B cell (primary cell): ENCODE measurements around the gene MSL1. TPM values are rescaled to one million over a fixed set of nuclear protein-coding genes. Genes with fewer than 3 reads are reported as not detected.

ENCODE experiments used
- ATAC-seq: fragments of 200-7000 bp; cut with Tn5 transposase; one replicate; pipeline ENCODE4 v1.10.0; 2021; ENCODE audit warnings: low read depth, mild to moderate bottlenecking, moderate number of reproducible peaks, moderate library complexity
- CTCF ChIA-PET: fragments of 350-600 bp; sonication (Branson Sonifier 250); formaldehyde crosslinking; loops from one replicate; lab custom pipeline; 2021; ENCODE audit warnings: antibody characterized with exemption, inconsistent platforms; lab: Charles Lee
- POLR2A ChIA-PET: fragments of 350-600 bp; sonication (Branson Sonifier 250); formaldehyde crosslinking; loops from one replicate; lab custom pipeline; 2021; ENCODE audit warnings: antibody characterized with exemption; lab: Charles Lee
- DNase-seq: peaks from one replicate; pipeline ENCODE4 v3.0.0; 2013
- H2AFZ ChIP-seq: 2 replicates; pipeline ENCODE4 v1.6.1; 2012; ENCODE audit warnings: mild to moderate bottlenecking, low read depth, low read length; ENCODE audit not compliant: insufficient read depth, poor library complexity, severe bottlenecking
- H3K27ac ChIP-seq, 2 donors: 1 replicate in 1 of 2; 2 replicates in 1 of 2; pipeline ENCODE4 v1.5.1; 2012 to 2013; ENCODE audit warnings: low read length in 2 of 2, mild to moderate bottlenecking in 2 of 2, moderate library complexity in 1 of 2
- H3K27me3 ChIP-seq, 4 experiments: fragments of 200-600 bp in 1 of 4; sonication (generic) in 1 of 4; replicated peaks in 1 of 4; 1 replicate in 2 of 4; 2 replicates in 2 of 4; pipeline versions ENCODE4 v1.6.1 to v1.7.0; 2013 to 2016; ENCODE audit warnings: low read length in 3 of 4, mild to moderate bottlenecking in 2 of 4, mixed read lengths in 1 of 4, moderate library complexity in 1 of 4; ENCODE audit not compliant: insufficient read depth in 4 of 4, control insufficient read depth in 3 of 4; ENCODE audit errors: control extremely low read depth in 1 of 4
- H3K36me3 ChIP-seq, 2 experiments: replicated peaks in 1 of 2; 1 replicate in 1 of 2; 2 replicates in 1 of 2; pipeline versions ENCODE4 v1.6.1 to v1.7.1; 2013; ENCODE audit warnings: low read length in 1 of 2; ENCODE audit not compliant: insufficient read depth in 2 of 2, control insufficient read depth in 1 of 2; ENCODE audit errors: control extremely low read depth in 1 of 2, extremely low read depth in 1 of 2
- H3K4me1 ChIP-seq, 2 donors: fragments of 200-600 bp in 1 of 2; sonication (generic) in 1 of 2; 1 replicate in 1 of 2; 2 replicates in 1 of 2; pipeline versions ENCODE4 v1.5.1 to v1.6.1; 2013 to 2017; ENCODE audit warnings: low read length in 2 of 2; ENCODE audit not compliant: control insufficient read depth in 2 of 2, insufficient read depth in 2 of 2
- H3K4me2 ChIP-seq: replicated peaks from 2 replicates; pipeline ENCODE3; 2012; ENCODE audit warnings: mild to moderate bottlenecking, low read depth, low read length; ENCODE audit not compliant: poor library complexity, severe bottlenecking
- H3K4me3 ChIP-seq, 5 experiments: fragments of 200-600 bp in 1 of 5; sonication (generic) in 1 of 5; 1 replicate in 3 of 5; 2 replicates in 2 of 5; pipeline versions ENCODE4 v1.5.1 to v1.7.0; 2011 to 2016; ENCODE audit warnings: low read length in 4 of 5, mild to moderate bottlenecking in 4 of 5, low read depth in 2 of 5, control low read depth in 1 of 5, moderate library complexity in 1 of 5; ENCODE audit not compliant: insufficient read depth in 1 of 5; ENCODE audit errors: control extremely low read depth in 1 of 5, extremely low read depth in 1 of 5
- H3K79me2 ChIP-seq: fragments of 200-600 bp; sonication (generic); one replicate; pipeline ENCODE4 v1.6.0; 2016; ENCODE audit warnings: low read length; ENCODE audit not compliant: control insufficient read depth, insufficient read depth
- H3K9ac ChIP-seq: fragments of 200-600 bp; sonication (generic); 2 replicates; pipeline ENCODE4 v1.6.1; 2017; ENCODE audit warnings: mild to moderate bottlenecking, low read length, moderate library complexity
- H3K9me3 ChIP-seq, 3 donors: one replicate each; pipeline versions ENCODE4 v1.6.1 to v1.7.1; 2013; ENCODE audit warnings: low read length in 2 of 3; ENCODE audit not compliant: control insufficient read depth in 2 of 3, insufficient read depth in 1 of 3; ENCODE audit errors: control extremely low read depth in 1 of 3
- H4K20me1 ChIP-seq: 2 replicates; pipeline ENCODE4 v1.6.0; 2012; ENCODE audit warnings: mild to moderate bottlenecking, low read length; ENCODE audit not compliant: insufficient read depth, control insufficient read depth, poor library complexity, severe bottlenecking
- H3K27ac Mint-ChIP-seq: one replicate; pipeline ENCODE4 v1.8.0; 2021; ENCODE audit warnings: mixed read lengths
- H3K27me3 Mint-ChIP-seq: one replicate; pipeline ENCODE4 v1.8.0; 2021; ENCODE audit warnings: mixed read lengths
- H3K4me1 Mint-ChIP-seq: one replicate; pipeline ENCODE4 v1.8.0; 2021; ENCODE audit warnings: mixed read lengths
- H3K4me3 Mint-ChIP-seq: one replicate; pipeline ENCODE4 v1.8.0; 2021; ENCODE audit warnings: mixed read lengths
- H3K9me3 Mint-ChIP-seq: one replicate; pipeline ENCODE4 v1.8.0; 2022; ENCODE audit warnings: mixed read lengths; ENCODE audit not compliant: insufficient read depth
- CTCF ChIP-seq: fragments of 200-600 bp; IDR thresholded peaks from one replicate; pipeline ENCODE4 v1.8.0; 2022; ENCODE audit warnings: antibody characterized with exemption, mild to moderate bottlenecking
- EZH2 ChIP-seq: IDR thresholded peaks from 2 replicates; pipeline ENCODE4 v1.6.1; 2012; ENCODE audit warnings: borderline replicate concordance, low read depth, mild to moderate bottlenecking, moderate library complexity, low read length; ENCODE audit not compliant: insufficient read depth, poor library complexity, severe bottlenecking
- WGBS: methylation state at CpG from one replicate; pipeline ENCODE4 v1.1.5; 2013; ENCODE audit warnings: missing lambda C conversion rate; ENCODE audit not compliant: insufficient coverage; 5-methylcytosine and 5-hydroxymethylcytosine counted together
- intact Hi-C: fragments of 100-400 bp; cut with micrococcal nuclease; formaldehyde crosslinking; loops from one replicate; pipeline ENCODE4 v1.10.0; 2022
- polyA plus RNA-seq: library from polyadenylated mRNA; depleted of rRNA; stranded (reverse); fragments of >200 nt; gene quantifications from 2 replicates; pipeline ENCODE4 v1.2.3, GENCODE V29; 2012
- total RNA-seq, 2 donors: library from RNA; stranded (reverse); fragments of 120-200 nt in 1 of 2; gene quantifications; 1 replicate in 1 of 2; 2 replicates in 1 of 2; pipeline versions ENCODE4 v1.2.3 to v1.2.4, GENCODE V29; 2013 to 2022

MSL1 gene
- total and polyA plus RNA-seq, 2 donors (not counting 1 experiment from before 2014, with no cell fraction given) = 80.1 to 129 TPM

GRCh38 chr17:40087049-40087794, 34.5 kb upstream of the MSL1 start:
- Histone ChIP-seq H4K20me1 (no peaks in the 10 kb centered on the region), H3K79me2 (peaks cover 3% of the 10 kb centered on the region), H3K27ac (no peak overlapping the region), H3K4me3 (no peak overlapping the region), H3K36me3 (peaks cover 7 to 35% of the 10 kb centered on the region in 2 experiments), H3K4me2 (no peak overlapping the region), H3K9me3 (no peaks in the 10 kb centered on the region), H3K9ac (no peak overlapping the region), H3K27me3 (no peaks in the 10 kb centered on the region), H3K4me1 (no peaks in the 10 kb centered on the region), H2AFZ (no peak overlapping the region)
- Mint-ChIP-seq H3K4me1 (peaks cover 3% of the 10 kb centered on the region), H3K27ac (no peak overlapping the region), H3K4me3 (no peak overlapping the region), H3K9me3 (no peaks in the 10 kb centered on the region), H3K27me3 (no peaks in the 10 kb centered on the region)
- intact Hi-C loops = no loop called here
- CTCF ChIA-PET = interaction anchor here (0.6 to 8.0 kb wide), 28 partner anchors 11 to 104 kb away, joined by 3 to 85 read pairs (median 8); partner anchors contain the start of genes CASC3, CSF3, MED24 and NR1D1
- 97% methylated on average over 6 of the region's 6 CpGs for WGBS
- POLR2A ChIA-PET = interaction anchor here (1.0 to 1.1 kb wide), 2 partner anchors 14 to 25 kb away, joined by 3 read pairs; no protein-coding TSS in a partner anchor
- no peak for DNase-seq
- TF ChIP-seq EZH2 = no peak
- no peak for TF ChIP-seq CTCF
- ATAC-seq = no peak
